GM18867 (cell line): ENCODE data around the gene TNFRSF8.

ENCODE experiments used
- ATAC-seq: cut with Tn5 transposase; IDR thresholded peaks from one replicate; pipeline ENCODE4 v1.9.1; 2021; ENCODE audit warnings: mild to moderate bottlenecking, moderate library complexity; ENCODE audit not compliant: unreplicated experiment

TNFRSF8 gene

DNA sequence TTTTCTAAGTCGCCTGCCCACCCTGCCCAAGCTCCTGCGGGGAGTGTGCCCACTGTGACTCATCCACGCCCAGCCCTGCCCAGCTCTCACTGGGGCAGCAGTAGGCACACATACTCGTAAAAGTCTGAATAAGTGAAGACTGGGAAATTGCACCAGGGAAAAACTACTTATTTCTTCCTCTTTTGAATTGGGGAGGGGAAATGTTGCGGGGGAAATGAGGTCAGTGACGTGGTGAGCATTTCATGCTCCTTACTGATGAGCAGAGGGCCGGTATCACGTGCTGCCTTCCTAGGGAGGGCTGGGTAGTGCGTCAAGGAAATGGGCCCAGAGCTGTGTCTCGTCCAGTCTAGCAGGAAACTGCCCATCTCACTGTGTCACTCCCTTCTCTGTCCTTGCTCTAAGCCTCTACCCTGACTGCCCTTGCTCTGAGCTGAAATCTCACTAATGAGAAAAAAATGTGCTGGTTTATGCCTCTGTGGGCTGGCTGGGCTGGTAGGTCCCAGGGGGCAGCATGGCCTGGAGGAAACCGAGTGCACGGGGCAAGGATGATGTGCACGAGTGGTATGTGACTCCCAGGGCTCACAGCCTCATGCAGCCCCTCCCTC, 90.2 kb downstream of the TNFRSF8 start:
- ATAC-seq, result no peak

DNA sequence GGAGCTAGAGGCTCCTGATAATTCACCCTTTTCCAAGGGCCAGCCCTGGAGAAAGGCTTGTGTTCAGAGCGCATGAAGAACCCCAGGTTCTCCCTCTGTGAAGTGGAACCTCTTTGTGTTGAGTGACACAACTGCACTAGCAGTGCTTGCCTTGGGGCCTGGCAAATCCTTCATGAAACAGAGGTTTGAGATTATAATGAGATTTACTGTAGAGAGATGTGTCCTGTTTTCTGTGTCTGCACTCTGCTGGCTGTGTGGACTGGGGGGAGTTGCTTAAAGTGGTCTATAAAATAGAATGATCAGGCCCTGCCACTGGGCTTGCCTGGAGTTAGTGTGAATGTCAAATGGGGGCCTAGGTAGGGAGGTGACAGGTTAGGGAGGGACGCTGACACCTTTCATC, 92.2 kb downstream of the TNFRSF8 start:
- ATAC-seq, result no peak

DNA sequence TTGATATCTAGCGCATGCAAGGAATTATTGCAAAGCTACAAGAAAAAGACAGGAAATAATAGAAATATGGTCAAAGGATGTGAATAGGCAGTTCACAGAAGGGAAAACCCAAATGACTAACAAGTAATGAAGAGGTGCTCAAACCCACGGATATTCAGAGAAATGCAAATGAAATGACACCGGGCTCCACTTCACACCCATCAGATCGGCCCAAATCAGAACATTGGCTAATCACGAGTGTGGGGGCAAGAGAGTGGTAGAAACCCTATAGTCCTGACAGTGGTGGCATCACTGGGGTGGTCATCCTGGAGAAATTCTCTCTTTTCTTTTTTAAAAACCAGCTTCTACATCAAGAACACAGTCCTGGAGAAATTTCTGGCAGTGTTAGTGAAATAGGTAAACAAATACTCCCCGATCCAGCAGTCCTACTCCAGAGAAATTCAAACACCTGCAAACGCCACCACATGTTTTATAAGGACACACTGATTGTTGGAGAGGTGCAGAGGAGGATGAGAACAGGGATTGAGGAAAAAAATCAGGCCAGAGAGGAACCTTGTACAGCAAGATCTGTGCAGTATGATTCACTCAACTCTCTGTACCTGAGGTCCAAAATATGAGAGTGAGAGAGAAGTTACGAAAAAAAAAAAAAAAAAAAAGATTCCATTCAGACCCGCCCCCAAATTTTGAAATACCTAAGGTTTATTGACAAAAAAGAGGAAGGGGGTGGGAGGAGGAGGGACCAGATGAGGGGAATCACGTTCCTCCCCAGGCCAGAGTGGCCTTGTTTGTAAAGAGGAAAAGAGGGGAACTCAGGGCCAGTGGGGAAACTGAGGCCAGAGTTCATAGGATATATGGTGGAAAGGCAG, 94.5 kb downstream of the TNFRSF8 start:
- ATAC-seq, result peak; percentile 24

DNA sequence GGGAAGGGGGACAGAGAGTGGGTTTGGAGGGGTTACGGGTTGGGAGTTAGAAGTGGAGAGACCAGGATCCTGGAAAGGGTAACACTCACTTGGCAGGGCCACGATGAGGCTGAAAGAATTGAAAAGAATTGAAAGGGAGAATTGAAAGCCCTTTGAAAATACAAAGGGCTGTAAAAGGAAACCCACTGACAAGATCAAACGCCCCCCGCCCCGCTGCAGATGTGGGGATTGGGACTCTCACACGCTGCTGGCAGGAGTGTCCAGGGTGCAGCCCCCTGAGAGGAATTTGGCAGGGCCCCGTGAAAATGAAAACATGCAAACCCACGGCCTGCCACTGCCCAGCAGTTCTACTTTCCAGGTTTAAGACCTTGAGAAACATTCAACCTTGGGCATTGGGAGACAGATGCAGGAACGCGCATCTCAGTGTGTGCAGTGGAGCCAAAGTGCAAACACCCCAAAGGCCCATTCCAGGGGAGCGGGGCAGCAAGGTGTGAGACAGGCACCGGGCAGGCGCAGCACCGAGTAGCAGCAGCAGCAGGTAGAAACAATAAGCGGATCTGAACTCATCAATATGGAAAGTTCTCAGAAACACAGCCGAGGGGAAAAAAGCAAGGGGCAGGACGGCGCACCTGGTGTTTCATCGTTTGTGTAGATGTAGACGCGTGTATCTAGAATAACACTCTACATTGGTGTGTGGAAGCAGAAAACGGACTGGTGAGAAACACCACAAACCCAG, 95.4 kb downstream of the TNFRSF8 start:
- no peak for ATAC-seq

DNA sequence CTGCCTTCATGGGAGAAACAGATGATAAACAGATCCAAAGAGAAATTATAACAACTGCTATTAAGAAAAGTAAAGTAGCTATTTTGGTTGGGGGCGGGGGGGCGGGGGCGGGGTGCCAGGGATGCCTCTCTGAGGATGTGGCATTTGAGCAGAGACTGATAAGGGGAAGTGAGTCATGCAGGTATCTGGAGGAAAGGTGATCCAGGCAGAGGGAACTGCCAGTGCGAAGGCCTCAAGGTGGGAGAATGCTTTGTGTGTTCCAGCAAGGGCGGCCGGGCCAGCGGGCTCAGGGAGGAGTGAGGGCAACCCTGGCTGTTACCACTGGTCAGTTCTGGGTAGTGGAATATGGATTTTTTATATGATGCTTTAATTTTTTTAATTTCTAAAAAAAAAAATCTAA, 96.7 kb downstream of the TNFRSF8 start:
- no peak for ATAC-seq

DNA sequence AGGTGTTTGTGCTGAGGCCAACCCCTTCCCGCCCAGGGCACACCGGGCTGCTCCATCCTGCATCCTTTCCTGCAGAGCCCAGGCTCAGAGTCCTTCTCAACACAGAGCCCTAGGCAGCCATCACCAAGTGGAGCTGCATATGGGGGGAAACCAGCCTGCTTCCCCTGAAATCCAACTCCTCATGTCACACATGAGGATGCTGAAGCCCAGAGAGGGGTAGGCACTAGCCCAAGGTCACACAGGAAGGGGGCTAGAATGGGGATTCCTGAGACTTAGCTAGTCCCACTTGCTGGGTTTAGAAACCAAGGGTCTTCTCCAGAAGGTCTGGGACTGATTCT, 98.2 kb downstream of the TNFRSF8 start:
- ATAC-seq, result no peak

DNA sequence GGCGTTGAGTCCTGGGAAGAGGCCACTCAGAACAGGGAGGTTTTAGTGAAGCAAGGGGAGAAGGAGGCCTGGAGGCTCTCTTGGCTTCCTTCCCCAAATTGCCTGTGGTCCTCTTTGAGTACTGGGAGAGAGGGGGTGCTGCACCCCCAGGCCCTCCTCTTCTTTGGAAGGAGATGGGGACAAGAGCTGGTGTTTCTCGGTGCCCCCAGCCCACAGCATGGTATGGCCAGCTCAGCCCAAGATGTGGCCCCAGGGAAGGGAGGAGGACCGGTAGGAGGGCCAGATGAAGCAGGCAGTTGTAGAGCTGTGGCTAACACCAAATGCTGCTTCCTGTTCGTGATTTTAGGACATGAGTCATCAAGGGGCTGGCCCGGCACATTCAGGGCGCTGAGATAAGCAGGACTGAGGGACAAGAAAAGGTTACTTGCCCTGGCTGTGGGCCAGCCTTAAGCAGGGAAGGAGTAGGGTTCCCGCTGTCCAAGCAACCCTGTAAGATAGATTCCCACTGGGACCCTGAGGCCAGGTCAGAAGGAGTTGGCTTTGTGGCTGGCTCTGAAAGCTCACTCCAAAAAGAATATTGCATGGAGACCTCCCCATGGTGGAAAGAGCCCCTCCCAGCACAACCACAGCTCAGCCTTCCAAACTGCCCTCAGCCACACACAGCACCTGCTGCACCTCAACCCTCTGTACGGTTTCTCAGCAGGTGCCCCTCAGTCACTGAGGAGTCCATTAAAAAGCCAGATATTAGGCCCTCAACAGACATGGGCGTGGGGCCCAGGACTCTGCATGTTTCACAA, 98.8 kb downstream of the TNFRSF8 start:
- peak; percentile 82 for ATAC-seq

DNA sequence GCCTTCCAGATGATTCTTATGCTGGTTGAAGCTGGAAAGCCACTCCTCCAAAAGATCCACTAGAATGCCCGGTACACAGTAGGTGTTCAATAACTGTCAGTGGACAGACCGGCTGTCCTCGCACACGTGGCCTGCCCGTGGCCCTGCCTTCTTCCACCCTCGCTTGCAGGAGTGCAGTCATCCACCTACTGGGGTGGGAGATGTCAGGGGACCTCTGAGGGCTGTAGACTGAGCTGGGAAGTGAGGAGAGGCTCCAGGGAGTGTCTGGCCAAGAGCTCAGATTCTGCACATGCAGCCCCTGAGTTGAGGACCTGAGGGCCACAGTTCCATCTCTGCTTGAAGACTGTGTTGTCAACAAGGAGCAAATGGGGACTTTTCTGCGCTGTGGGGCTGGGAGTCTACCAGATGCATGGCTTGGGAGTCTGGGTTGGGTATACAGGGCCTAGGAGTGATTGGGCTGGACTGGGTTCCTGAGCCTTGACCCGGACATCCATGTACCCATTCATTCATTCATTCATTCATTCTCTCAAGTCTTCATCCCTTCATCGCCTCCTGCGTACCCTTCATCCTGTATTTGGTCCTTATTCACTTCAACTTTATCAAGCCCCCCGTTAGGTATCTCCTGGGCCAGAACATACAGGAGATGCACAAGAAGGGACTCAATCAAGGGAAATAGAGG, 99.5 kb downstream of the TNFRSF8 start:
- no peak for ATAC-seq

DNA sequence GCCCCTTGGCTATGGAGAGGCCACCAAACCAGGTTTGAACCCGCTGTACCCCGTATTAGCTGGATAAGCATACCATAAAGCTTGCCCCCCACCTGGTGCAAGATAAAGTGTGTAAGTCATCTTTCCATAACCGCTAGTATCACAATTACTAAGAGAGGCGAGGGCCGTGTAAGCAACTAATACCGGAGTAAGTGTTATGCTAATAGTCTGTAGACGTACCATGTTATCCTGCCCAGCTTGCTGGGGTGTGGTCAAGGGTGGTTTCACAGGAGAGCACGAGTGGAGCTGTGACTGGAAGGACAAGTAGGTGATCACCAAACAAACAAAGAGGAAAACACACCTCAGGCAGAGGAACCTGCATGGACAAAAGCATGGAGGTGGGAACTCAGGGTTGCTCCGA, 100.1 kb downstream of the TNFRSF8 start:
- no peak for ATAC-seq

DNA sequence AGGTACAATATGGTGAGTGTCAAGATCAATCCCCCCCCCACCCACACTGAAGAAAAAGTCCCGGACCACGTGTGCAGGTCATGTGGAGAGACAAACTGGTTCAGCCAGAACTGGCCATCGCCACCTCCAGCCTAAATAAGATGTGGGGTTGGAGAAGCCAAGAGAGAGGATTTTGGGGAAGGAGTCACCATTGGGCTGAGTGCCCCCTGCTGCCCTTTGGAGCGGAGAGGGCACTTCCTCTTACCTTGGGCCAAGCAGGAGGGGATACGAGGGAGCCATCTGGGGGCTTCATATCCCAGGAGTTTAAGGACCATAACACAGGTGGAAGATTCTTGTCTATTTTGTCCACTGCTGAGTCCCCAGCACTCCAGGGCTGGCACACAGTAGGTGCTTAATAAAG, 101.1 kb downstream of the TNFRSF8 start:
- ATAC-seq, result no peak

DNA sequence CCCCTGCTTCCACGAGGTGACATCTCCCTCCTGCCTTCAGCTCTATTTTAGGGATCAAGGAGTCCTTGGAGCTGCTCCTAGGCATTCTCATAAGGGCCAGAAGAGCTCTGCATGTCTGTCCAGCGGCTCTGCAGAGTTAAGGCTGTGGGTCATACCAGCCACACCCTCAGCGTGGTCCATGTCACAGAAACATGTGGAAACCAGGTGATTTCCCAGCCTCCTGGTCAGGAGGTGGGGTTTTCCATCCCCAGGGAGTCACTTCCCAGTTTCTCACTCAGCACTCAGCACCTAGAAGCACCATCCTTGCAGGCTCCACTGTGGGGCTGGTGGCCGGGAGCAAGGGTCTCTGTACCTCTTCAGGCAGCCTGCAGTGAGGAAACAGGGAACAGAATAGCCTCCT, 102.2 kb downstream of the TNFRSF8 start:
- no peak for ATAC-seq

DNA sequence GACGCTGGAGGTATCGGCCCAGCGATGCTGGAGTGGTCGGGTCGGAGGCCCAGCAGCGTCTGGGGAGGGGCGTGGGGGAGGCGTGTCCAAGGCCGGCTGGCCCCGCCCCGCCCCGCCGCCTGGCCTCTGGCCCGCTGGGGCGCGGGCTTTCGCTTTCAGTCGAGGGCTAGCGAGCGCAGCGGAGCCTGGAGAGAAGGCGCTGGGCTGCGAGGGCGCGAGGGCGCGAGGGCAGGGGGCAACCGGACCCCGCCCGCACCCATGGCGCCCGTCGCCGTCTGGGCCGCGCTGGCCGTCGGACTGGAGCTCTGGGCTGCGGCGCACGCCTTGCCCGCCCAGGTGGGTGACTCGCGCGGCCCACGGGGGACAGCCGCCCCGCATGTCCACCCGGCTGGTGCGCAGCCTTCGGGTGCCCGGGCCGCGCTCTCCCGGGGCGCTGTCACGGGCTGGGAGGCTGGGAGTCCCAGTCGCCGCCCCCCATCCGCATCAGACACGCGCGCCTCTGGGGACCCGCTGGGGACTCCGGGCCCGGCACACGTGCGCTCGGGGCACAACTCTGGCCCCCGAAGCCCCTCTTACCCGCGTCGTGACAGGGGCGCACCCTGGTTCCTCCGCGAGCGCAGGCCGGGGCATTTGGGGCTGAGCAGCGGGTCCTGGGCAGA, 103.9 kb downstream of the TNFRSF8 start, which contains the start of gene TNFRSF1B:
Gene TNFRSF1B (plus strand): TSS at position 158 of the 659 bp plus-strand sequence. CDS start 101 bp downstream, at position 259.
- peak; percentile 51 for ATAC-seq

DNA sequence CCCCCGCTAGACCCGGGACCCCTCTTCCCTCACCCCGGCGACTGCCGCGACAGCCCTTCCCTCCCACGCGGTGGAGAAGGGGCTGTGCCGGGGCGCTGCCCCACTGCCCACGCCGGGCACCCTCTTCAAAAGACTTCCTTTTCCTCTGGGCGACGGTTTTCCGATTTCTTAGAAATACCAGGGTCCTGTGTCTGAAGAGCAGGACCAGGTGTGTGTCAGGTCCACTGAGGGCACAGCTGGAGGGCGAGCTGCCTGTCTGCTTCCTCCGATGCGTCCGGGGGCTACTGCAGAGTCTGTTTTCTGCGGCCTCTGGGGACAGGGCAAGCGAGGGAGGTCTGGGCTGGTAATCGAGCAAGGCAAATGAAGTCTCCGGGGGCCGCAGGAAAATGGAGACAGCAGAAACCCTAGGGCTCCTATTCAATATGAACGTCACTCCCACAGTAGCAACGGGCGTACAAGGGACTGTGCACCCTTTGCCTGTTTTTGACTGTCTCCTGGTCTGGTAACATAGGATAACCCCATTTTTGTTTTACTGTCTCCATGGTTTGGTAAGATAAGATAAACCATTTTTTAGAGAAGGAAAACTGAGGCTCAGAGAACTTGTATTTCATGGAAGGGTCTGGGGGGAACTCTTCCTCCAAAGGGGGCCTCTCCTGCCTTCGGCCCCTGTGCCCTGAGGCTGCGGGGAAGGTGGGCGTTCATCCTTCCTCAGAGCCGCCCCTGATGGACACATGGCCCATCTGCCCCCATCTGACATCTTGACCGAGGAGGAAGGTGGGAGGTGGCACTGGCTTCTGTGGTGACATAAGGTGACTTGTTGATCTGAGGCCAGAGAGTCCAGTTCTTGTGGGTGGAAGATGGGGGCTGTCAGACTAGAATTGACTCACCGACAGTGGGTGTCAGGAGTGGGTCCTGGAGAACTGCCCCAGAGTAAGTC, 104.7 kb downstream of the TNFRSF8 start:
- peak; percentile 1 for ATAC-seq

DNA sequence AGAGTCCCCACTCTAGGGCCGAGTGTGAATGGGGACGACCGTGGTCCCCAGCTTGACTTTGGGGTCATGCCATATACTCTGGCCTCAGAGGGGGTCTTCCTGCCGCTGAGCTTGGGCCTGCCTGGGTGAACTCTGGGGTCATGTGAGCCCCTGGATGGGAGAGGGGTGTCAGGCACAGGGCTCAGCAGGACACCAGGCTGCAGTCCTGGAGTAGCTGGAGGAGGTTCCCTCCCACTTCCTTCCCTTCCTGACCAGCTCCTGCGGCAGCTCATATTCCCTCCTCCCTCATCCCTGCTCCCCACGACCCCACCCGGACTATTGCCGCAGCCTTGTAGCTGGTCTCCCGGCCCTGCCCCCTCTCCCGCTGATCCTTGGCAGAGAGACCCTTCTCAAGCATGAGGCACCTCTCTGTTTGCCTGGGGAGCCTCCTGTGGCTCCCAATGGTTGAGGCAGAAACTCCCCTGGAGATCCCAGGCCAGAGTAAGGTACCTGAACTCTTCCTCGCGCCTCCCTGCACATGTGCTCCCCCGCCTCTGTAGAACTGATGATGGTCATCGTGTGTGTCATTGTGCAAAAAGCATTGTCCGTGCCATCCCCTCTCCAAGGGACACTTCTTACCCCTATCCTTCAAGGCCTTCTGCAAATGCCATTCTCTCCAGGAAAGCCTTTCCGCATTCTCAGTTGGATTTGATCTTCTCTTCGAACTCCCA, 105.5 kb downstream of the TNFRSF8 start:
- no peak for ATAC-seq

DNA sequence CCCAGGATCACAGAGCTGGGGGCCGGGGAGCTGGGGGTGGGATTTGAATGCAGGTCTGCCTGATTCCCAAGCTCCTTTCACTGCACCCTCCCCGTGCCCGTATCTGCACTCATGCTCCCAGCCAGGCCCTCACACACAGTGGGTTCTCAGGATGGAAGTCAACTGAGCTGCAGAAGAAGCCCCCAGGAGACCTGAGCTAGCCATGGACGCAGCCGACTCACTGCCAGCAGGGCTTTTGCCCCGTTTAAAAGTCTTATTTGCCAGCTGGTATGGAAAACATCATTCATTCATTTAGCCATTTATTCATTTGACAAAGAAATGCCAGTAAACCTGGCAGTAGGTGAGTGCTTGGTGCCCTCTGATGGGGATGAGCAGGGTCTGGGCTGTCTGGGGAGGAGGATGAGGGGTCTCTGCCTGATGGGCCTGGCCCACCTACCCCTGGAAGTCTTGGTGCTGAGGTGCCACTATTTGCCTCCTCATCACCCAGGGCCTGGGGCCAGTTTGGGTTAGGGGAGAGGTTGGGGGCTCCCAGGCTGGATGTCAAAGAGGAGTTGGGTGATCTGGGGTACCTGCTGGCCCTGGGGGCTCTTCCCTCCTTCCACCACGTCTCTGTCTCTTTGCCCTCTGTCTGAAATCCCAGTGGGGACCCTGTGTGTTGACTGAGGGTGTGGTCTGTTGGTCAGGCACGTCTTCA, 106.5 kb downstream of the TNFRSF8 start:
- ATAC-seq, result no peak

DNA sequence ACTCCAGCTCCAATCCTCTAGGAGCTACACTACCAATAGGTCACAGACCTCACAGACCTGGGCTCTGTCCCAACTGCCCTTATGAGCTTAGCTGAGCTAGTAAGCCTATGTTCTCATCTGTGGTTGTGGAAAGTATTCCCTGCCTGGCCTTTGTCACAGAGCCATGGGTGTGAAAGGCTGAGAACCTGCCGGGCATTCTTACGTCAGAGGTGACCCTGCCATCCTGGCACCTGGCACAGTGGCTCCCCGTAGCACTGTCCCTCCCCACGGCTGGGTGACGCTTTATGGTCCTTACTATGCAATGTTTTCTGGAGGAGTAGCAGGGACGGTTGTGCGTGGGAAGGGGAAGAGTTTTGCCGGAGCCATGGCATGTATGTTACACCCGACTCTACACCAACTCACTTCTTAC, 107.2 kb downstream of the TNFRSF8 start:
- no peak for ATAC-seq

DNA sequence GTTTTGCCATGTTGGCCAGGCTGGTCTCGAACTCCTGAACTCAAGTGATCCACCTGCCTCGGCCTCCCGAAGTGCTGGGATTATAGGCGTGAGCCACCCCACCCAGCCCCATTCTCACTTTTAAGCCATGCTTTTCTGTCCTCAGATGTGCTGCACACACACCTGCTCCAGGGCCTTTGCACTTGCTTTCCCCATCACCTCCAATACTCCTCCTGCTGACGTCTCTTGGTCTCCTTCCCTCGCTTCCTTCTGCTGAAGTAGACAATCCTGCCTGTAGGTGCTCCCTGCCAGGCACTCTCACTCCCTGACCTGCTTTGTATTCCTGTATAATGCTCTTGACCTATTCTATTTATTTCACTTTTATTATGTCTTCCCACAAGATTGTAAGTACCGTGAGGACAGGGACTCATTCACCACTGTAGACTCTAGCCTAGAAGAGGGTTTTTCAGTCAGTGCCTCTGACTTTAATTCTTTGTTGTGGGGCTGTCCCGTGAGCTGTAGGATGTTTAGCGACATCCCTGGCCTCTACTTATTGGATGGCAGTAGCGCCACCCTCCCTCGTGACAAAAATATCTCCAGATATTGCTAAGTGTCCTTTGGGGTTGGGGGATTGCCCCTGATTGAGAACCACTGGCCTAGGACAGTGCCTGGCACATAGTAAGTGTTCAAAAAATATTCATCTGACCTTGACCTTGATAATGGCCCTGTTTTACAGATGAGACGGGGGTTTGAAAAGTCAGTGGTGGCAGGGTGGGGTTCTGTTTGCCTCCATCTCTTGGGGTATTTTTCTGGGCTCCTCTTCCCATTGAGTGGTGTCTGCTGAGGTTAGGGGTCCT, 108.3 kb downstream of the TNFRSF8 start:
- ATAC-seq, result no peak
